ENCODE measurements around the gene CTIF.

The CTIF gene

DNA sequence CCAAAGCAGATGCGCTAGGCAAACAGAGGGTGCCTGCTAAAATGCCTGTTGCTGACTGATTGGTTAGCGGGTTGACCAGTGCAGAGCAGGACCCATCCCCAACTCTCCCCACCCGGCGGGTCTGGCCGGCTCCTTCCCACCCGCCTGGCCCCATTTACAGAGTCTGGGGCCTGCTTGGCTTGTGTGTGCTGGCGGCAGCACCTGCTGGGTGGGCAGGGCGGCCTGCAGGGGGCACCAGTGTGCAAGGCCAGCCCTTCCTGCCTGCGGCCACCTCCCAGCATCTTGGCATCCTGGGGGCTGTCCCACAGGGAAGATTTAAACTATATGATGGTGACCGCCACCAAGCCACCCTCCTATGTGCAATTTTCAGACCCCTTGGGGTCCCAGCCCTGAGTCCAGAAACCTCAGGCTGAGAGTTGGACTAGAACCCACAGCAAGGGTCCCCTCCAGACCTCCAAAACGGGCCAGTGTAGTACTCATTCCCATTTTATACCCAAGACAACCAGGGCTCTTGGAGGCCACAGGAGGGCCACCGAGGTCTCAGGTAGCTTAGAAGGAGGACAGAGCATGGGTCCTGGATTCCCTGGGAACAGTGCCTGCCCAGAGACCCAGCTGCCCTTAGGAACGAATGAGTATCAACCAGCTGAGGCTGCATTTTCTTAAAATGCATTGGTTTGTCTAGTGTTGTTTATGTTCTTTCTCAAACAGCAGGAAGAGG lies 238.4 kb downstream of the CTIF start:
- peak; percentile 96 for FAIRE-seq

DNA sequence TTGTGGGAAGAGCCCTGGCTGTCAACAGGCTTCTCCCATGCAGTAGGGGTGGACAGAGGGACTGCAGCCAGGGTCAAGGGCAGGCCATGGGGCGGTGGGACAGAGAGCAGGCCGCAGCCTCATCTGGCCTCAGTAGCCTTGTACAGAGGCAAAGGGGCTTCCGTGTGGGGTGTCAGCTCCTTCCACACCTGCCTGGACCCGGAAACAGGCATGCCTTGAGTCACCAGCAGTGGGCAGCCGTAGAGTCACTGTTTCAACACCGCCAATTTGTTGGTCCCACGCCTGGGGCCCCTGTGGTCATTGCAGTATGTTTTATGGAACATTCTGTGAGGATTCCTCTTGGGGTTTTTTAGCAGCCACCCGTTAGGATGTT lies 238.9 kb downstream of the CTIF start:
- TF ChIP-seq POLR2A (IDR thresholded peaks at IDR 0.05; ENCODE audit: low read depth, low read length): no peak
- FAIRE-seq: no peak
- no peak for DNase-seq (ENCODE audit: insufficient read length, low spot score)

More for the DNA sequence above, 238.4 kb downstream of the CTIF start:
- peak; percentile 96 for DNase-seq (ENCODE audit: insufficient read length, low spot score)
- TF ChIP-seq POLR2A (IDR thresholded peaks at IDR 0.05; ENCODE audit: low read depth, low read length) (no peak), SPI1 (IDR thresholded peaks at IDR 0.05; ENCODE audit: low read depth, low read length) (no peak), POLR2AphosphoS5 (IDR thresholded peaks at IDR 0.05; ENCODE audit: low read depth, low read length) (no peak), TAF1 (IDR thresholded peaks at IDR 0.05; ENCODE audit: low read depth, low read length) (no peak), PAX5 (IDR thresholded peaks at IDR 0.05; ENCODE audit: insufficient read depth, low read length, severe bottlenecking) (no peak), POU2F2 (IDR thresholded peaks at IDR 0.05; ENCODE audit: low read depth, low read length) (no peak)

GRCh38 chr18:48778344-48779011 lies 239.6 kb downstream of the CTIF start:
- FAIRE-seq (no peak), DNase-seq (ENCODE audit: insufficient read length, low spot score) (no peak)
- TF ChIP-seq POU2F2 (IDR thresholded peaks at IDR 0.05; ENCODE audit: low read depth, low read length): no peak
- TF ChIP-seq PAX5 (IDR thresholded peaks at IDR 0.05; ENCODE audit: insufficient read depth, low read length, severe bottlenecking): no peak
- TF ChIP-seq POLR2A (IDR thresholded peaks at IDR 0.05; ENCODE audit: low read depth, low read length): no peak
- no peak for TF ChIP-seq TAF1 (IDR thresholded peaks at IDR 0.05; ENCODE audit: low read depth, low read length)
- no peak for TF ChIP-seq SPI1 (IDR thresholded peaks at IDR 0.05; ENCODE audit: low read depth, low read length)
- TF ChIP-seq POLR2AphosphoS5 (IDR thresholded peaks at IDR 0.05; ENCODE audit: low read depth, low read length): no peak

DNA sequence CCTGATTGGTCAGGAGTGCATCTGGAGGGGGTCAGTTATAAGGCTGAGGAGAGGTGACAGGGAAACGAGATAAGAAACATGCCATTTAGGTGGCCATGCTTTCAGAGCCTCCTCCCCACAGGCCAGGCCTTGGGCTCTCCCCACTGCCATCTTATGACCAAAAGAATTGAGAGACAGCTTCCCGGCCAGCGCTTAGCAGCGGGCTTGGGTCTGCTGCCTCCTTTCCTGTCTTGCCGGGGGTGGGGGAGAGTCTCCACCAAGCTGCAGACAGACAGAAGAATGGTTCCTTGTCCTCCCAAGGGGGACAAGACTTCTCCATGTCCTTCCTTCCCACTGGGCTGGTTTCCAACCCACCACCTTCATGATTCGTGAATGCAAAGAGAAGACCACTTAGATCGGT lies 240.6 kb downstream of the CTIF start:
- DNase-seq (ENCODE audit: insufficient read length, low spot score) (no peak), FAIRE-seq (no peak)
- no peak for TF ChIP-seq POU2F2 (IDR thresholded peaks at IDR 0.05; ENCODE audit: low read depth, low read length)

DNA sequence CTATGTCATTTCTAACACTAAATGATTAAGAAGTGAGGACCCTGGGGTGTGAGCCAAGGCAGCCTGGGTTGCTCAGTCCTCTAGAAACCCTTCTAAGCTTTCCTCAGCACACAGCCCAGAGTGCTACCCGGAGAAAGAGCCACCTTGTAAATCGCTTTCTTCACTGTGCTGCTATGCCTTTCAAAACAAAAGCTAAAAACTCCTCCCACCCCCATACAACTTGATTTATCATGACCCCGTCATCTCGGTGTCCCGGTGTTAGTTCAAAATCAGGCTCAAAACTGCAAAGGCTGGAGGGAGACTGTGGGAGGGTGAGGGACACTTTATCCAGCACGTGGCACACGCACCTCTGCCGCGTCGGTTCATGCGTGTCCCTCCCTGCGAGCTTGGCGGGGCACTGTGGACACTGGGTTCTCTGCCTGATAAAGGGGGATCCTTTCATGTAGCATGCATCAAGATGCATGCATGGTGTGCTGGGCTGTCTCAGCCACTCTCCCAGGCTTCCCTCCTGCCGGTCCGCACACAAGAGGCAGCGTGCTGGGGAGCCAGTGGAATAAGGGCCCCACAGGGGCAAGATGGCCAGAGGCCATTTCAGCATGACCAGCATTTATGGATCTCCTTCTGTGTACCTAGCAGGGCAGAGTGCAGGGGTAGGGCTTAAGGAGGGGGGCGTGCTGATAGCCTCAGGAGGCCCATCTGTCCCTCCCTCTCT lies 241.5 kb downstream of the CTIF start:
- no peak for DNase-seq (ENCODE audit: insufficient read length, low spot score)
- TF ChIP-seq TAF1 (IDR thresholded peaks at IDR 0.05; ENCODE audit: low read depth, low read length) (no peak), POU2F2 (IDR thresholded peaks at IDR 0.05; ENCODE audit: low read depth, low read length) (no peak), POLR2AphosphoS5 (IDR thresholded peaks at IDR 0.05; ENCODE audit: low read depth, low read length) (no peak), SPI1 (IDR thresholded peaks at IDR 0.05; ENCODE audit: low read depth, low read length) (no peak), POLR2A (IDR thresholded peaks at IDR 0.05; ENCODE audit: low read depth, low read length) (no peak), PAX5 (IDR thresholded peaks at IDR 0.05; ENCODE audit: insufficient read depth, low read length, severe bottlenecking) (no peak)
- FAIRE-seq: no peak

DNA sequence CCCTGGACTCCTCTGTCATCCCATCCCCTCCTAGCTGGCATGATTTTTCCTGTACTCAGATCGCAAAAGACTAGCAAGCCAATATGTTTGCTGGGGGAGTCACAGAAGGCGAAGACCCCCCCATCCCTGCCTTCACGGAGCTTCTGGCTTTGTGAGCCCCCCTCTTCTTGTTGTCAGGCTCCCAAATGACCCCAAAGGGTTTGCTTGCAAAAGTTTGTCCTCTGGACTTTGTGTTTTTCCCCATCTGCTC lies 242.0 kb downstream of the CTIF start:
- FAIRE-seq: no peak
- DNase-seq (ENCODE audit: insufficient read length, low spot score): no peak
- TF ChIP-seq POU2F2 (IDR thresholded peaks at IDR 0.05; ENCODE audit: low read depth, low read length) (no peak), POLR2AphosphoS5 (IDR thresholded peaks at IDR 0.05; ENCODE audit: low read depth, low read length) (no peak), SPI1 (IDR thresholded peaks at IDR 0.05; ENCODE audit: low read depth, low read length) (no peak), TAF1 (IDR thresholded peaks at IDR 0.05; ENCODE audit: low read depth, low read length) (no peak), PAX5 (IDR thresholded peaks at IDR 0.05; ENCODE audit: insufficient read depth, low read length, severe bottlenecking) (no peak), POLR2A (IDR thresholded peaks at IDR 0.05; ENCODE audit: low read depth, low read length) (no peak)

GRCh38 chr18:48781163-48781987 lies 242.5 kb downstream of the CTIF start:
- DNase-seq (ENCODE audit: insufficient read length, low spot score) (no peak), FAIRE-seq (peak; percentile 66)
- TF ChIP-seq POLR2A (IDR thresholded peaks at IDR 0.05; ENCODE audit: low read depth, low read length) (no peak), SPI1 (IDR thresholded peaks at IDR 0.05; ENCODE audit: low read depth, low read length) (peak; percentile 21; the same call in 1 of the 2 replicates)

GRCh38 chr18:48781988-48782363 lies 243.1 kb downstream of the CTIF start:
- FAIRE-seq: no peak
- no peak for TF ChIP-seq PAX5 (IDR thresholded peaks at IDR 0.05; ENCODE audit: insufficient read depth, low read length, severe bottlenecking)
- no peak for TF ChIP-seq POU2F2 (IDR thresholded peaks at IDR 0.05; ENCODE audit: low read depth, low read length)
- no peak for TF ChIP-seq TAF1 (IDR thresholded peaks at IDR 0.05; ENCODE audit: low read depth, low read length)
- no peak for TF ChIP-seq POLR2AphosphoS5 (IDR thresholded peaks at IDR 0.05; ENCODE audit: low read depth, low read length)
- no peak for TF ChIP-seq POLR2A (IDR thresholded peaks at IDR 0.05; ENCODE audit: low read depth, low read length)
- TF ChIP-seq SPI1 (IDR thresholded peaks at IDR 0.05; ENCODE audit: low read depth, low read length): no peak
- no peak for DNase-seq (ENCODE audit: insufficient read length, low spot score)

- no peak for DNase-seq (ENCODE audit: insufficient read length, low spot score)
- no peak for FAIRE-seq
- TF ChIP-seq PAX5 (IDR thresholded peaks at IDR 0.05; ENCODE audit: insufficient read depth, low read length, severe bottlenecking): no peak
- TF ChIP-seq POLR2A (IDR thresholded peaks at IDR 0.05; ENCODE audit: low read depth, low read length): no peak
Measured at GRCh38 chr18:48782381-48782861, 243.6 kb downstream of the CTIF start.

Measured in GM12891 (cell line).